ENCODE data around the gene ARHGEF28.
A peak's percentile ranks its signal among the peaks of the same experiment; 100 is the strongest.

ARHGEF28 gene

GRCh38 chr5:73780302-73781080 lies 154.5 kb downstream of the ARHGEF28 start:
- DNase-seq (ENCODE audit: low read depth in 2 of 2), result no peak

- DNase-seq (ENCODE audit: low read depth in 2 of 2), result no peak
These were observed 155.2 kb downstream of the ARHGEF28 start for GRCh38 chr5:73781107-73781768.

GRCh38 chr5:73783828-73784227 lies 157.8 kb downstream of the ARHGEF28 start:
- no peak for DNase-seq (ENCODE audit: low read depth in 2 of 2)

- no peak for DNase-seq (ENCODE audit: low read depth in 2 of 2)
These were observed 160.2 kb downstream of the ARHGEF28 start for GRCh38 chr5:73786043-73786831.

GRCh38 chr5:73789851-73790281 lies 163.9 kb downstream of the ARHGEF28 start:
- DNase-seq (ENCODE audit: low read depth in 2 of 2), result no peak

DNA sequence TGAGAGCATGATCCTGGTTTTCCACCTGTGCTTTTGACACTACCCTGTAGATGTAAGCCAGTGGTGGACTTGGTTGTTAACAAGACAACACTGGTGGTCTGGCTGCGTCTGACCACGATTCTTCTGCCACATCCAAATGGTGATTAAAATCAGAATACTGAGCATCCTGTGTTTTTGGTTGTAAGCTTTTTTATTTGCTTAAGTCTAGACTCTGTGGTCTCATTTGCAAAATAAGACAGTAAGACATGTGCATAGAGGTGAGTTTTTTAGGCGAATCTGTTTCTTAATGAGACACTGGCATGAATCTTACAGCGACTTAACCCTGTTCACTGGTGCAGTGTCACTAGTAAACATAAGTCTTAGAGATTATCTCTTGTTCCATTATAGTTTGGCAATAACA lies 165.4 kb downstream of the ARHGEF28 start:
- no peak for DNase-seq (ENCODE audit: low read depth in 2 of 2)

DNA sequence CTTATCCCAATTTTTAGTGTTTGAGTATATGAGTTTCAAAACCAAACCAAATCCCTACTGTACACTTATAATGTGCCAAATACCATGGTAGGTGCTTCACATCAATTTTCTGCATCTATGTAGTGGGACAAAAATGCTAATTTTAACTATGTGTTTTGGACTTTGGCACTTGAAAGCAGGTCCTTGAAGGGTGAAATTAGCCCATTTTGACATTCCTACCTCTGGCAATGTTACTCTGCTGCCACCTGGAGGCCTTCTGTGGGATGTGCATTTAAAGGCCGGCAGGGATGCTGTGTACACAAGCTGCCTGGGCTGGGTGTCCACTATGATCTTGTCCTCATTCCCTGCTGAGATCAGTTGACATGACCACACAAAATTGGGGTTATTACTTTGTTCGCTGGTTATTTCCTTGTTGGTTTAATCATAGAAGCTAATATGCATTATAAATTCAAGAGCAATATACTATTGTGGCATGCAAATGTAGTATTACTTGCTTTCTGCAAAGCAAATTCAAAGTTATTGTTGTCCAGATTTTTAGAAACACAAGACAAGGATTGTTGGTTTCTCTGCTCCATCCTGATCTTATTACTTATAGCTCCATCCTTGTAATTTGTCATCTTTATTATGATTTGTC lies 166.8 kb downstream of the ARHGEF28 start:
- peak; percentile 30 to 36 for DNase-seq (ENCODE audit: low read depth in 2 of 2)

DNA sequence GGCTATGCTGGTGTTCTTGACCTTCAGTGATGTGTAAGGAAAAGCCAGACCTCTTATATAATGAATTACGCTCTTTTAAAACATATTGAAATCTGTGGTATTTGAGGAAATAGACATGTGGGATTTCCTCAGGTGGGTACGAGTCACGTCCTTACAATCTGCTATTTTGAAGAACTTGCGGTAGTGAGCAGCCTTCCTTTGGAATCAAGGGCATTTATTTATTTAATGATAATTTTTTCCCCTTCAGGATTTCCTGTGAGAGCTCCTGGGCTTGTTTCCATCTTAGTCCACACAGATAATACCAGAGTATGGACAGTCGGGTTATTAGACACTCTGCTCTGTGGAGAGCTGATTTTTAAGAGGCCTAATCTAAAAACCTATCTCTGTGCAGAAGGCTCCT lies 167.9 kb downstream of the ARHGEF28 start:
- no peak for DNase-seq (ENCODE audit: low read depth in 2 of 2)

DNA sequence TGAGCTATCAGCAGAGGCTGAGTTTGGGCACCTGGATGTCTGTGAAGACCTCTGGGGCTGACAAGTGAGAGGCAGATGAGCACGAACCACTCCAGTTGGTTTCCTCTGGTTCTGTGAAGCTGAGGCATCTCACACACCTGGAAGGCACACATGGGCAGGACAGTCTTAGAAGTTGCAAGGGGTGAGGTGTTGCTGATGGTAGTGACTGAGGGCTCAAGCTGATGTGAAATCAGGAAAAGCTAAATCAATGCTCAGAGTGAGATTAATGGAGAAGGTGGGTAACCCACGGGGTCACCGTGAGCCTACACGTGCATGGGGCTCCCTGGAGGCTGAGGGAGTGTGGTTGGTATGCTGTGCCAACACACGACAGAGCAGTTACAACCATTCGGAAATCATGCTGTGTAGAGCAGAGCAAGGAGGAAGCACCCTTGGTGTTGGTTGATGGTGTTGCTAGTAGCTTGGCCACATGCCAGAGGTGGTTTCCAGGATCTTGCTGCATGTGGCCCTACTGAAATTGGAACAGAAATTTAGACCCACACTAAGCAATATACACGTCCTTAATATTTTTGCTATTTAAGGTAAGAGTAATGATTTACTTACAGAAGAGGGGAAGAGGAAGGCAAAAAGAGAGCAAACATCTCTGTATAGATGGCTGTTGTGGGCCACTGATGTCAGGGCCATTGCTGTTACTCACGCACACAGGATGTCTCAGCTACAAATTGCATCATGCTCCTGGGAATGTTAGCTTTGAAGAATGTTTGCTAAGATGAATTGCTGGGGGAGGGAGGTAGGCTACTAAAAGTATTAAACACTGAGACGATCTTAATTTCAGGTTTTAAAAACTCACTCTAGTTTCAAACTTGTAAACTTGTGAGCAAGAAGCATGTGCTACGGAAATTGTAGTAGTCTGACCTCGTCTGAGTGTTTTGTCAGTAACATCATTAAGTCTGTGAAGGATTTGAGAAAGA lies 170.5 kb downstream of the ARHGEF28 start:
- no peak for DNase-seq (ENCODE audit: low read depth in 2 of 2)

DNA sequence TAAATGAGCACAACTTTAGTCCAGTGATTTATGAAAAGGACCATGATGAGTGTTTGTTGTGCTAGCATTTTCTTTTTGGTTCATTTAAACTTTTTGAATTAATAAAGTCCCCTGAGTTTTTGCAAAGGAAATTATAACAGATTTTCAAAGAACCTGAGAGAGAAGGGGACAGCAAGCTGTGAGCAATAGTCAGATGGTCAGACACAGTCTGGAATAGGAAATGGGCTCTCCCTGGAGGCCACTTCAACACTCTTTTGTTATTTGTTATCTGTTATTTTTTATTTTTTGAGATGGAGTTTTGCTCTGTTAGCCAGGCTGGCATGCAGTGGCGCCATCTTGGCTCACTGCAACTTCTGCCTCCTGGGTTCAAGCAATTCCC lies 171.1 kb downstream of the ARHGEF28 start:
- DNase-seq (ENCODE audit: low read depth in 2 of 2), result no peak

DNA sequence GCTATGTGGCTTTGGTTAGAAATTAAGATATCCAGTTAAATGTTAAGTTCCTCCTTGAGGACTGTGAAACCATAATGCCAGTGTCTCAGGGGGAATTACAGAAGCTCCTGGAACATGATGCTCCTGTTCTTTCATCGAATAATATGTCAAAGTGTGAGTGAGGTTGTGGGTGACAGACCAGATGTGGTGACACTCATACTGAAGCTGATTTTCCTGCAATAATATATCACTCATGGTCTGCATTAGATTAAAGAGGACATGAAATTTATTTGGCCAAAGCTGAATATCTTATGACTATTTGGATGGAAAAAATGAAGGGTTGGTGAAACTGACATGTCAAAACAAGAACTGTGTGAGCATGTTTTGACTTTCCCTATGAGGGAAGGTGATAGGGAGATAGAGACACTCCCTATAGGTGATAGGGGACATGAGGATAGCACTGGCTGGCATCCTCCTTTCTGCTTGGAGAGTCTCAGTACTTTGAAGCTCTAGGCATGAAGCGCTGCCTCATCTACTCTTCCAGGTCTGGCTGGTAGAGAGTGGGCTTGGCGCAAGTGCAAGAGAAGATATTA lies 173.5 kb downstream of the ARHGEF28 start:
- DNase-seq (ENCODE audit: low read depth in 2 of 2), result no peak

DNA sequence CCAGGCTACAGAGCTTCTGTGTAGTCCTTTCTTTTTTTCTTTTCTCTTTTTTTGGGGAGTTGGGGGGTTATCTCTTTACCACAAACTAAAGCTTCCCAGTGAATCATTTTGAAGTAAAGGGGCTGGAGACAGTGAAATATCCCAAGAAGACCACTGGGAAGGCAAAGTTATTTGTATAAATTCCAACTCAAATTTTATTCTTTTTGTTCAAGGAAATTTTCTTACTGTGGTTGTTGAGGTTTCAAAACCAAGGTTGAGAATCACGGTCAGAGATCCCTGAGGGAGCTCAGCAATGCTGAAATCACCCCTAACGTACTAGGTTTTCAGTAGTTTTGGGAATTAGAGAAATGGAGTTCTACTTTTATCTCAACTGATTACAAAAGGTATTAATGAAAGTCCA lies 175.7 kb downstream of the ARHGEF28 start:
- DNase-seq (ENCODE audit: low read depth in 2 of 2), result no peak

- DNase-seq (ENCODE audit: low read depth in 2 of 2), result no peak
These were observed 179.5 kb downstream of the ARHGEF28 start for GRCh38 chr5:73805449-73805848.

- no peak for DNase-seq (ENCODE audit: low read depth in 2 of 2)
These were observed 182.9 kb downstream of the ARHGEF28 start for GRCh38 chr5:73808911-73809310.

- DNase-seq (ENCODE audit: low read depth in 2 of 2), result no peak
These were observed 184.4 kb downstream of the ARHGEF28 start for GRCh38 chr5:73810429-73810828.

GRCh38 chr5:73812457-73812856 lies 186.5 kb downstream of the ARHGEF28 start:
- no peak for DNase-seq (ENCODE audit: low read depth in 2 of 2)

GRCh38 chr5:73812962-73813588 lies 187.1 kb downstream of the ARHGEF28 start:
- no peak for DNase-seq (ENCODE audit: low read depth in 2 of 2)

DNA sequence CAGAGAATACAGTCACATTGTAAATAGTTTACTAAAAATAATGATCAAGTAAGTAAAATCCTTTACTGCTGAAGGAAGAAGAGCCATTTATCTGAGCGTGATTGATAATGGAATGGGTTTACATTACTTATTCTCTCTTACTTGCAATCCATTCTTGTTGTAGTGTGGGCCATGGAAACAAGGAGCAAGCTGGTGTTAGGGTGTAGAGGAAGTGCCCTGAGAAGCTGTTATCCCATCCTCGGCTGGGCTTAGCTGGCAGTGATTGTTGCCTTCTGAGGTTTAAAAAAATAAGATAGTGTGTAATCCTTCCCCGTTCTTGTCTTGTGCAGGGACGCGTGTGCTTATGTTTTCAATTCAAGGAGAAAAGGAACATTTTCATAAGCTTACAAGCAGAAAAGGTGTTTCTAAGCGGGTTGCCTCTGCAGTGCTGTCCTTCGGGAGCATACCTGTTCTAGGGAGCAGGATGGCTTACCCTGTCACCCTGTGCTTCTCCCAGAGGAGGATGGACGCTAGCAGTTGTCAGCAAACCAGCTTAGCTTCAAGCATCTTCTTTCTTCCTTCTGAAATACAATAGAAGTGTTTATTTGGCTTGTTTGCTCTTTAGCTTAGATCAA lies 188.3 kb downstream of the ARHGEF28 start:
- DNase-seq (ENCODE audit: low read depth in 2 of 2), result no peak

GRCh38 chr5:73815631-73816030 lies 189.6 kb downstream of the ARHGEF28 start:
- DNase-seq (ENCODE audit: low read depth in 2 of 2), result no peak
